IPS-18c (cell line): ENCODE data around the gene RNF39.
"Not testable (repeated sequence)": the region's sequence is repeated elsewhere in the genome, so short reads cannot be mapped to it uniquely, and the experiment has no call there.

Experiments used
- H3K4me3 ChIP-seq: 2 replicates; pipeline ENCODE4 v1.7.0; 2013; ENCODE audit warnings: low read depth, mild to moderate bottlenecking, low read length, moderate library complexity; ENCODE audit not compliant: insufficient read depth
- H3K9me3 ChIP-seq: one replicate; pipeline ENCODE4 v1.6.1; 2013; ENCODE audit warnings: mild to moderate bottlenecking, low read length, moderate library complexity; ENCODE audit not compliant: control insufficient read depth, insufficient read depth

RNF39 gene

GRCh38 chr6:30042476-30042875 is 33.1 kb downstream of the RNF39 start:
- Histone ChIP-seq H3K9me3 (no peaks in the 10 kb centered on the region), H3K4me3 (no peak overlapping the region)

DNA sequence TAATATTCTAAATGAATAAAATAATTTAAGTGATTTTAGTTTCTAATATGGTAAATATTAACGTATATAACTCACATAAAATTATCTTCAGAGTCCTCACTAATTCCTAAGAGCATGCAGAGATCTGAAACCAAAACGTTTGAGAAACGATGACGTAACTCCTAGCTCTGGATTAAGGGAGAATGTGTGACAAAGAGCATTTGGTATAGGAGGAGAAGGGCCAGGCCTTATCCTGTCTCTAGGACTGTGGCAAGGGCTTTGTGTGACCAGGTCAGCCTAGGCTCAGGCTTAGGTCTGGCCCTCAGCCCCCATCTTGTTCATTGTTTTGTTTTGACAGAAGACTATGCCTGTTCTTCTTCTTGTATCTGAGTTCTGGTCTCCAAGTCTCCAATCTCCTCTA is 33.7 kb downstream of the RNF39 start:
- Histone ChIP-seq H3K4me3 (no peak overlapping the region), H3K9me3 (no peaks in the 10 kb centered on the region)

GRCh38 chr6:30041221-30041620 is 34.3 kb downstream of the RNF39 start:
- Histone ChIP-seq H3K4me3 (no peak overlapping the region), H3K9me3 (no peaks in the 10 kb centered on the region)

- Histone ChIP-seq H3K4me3 (no peak overlapping the region), H3K9me3 (no peaks in the 10 kb centered on the region)
Observed at GRCh38 chr6:30037182-30037788, 38.3 kb downstream of the RNF39 start.

DNA sequence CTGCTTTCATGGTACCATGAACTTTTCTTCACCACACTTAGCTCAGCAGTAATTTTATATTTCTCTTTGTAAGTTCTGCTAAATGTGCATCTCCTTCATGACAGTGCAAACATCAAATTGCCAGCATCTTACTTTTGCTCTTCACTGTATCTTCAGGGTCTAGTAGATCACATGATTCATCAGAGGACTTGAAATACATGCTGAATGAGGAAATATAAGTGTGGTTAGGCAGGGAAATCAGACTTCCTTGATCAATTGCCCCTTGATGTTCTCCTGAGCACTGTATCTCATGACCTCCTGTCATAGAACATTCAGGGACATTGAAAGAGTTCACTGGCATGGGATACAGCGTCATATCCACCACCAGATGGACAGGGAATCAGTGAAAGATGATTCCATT is 39.8 kb downstream of the RNF39 start:
- Histone ChIP-seq H3K4me3 (no peak overlapping the region), H3K9me3 (no peaks in the 10 kb centered on the region)

GRCh38 chr6:30033440-30033839 is 42.1 kb downstream of the RNF39 start:
- not testable (repeated sequence) for H3K4me3 ChIP-seq, H3K9me3 ChIP-seq

- H3K4me3 ChIP-seq = no peak overlapping the region
- H3K9me3 ChIP-seq = no peaks in the 10 kb centered on the region
Observed at GRCh38 chr6:30031381-30031780, 44.2 kb downstream of the RNF39 start.

DNA sequence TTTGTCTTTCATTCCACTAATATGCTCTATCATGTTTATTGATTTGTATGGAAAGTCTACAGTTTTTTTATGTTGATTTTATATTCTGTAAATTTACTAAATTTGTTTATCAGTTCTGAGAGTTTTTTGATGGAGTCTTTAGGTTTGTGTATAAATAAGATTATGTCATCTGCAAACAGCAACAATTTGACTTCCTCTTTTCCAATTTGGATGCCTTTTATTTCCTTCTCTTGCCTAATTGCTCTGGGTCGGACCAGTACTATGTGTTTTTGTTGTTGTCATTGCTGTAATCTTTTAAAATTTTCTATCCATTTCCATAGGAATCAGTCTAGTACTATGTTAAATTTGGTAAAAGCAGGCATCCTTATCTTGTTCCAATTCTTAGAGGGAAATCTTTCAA is 46.0 kb downstream of the RNF39 start:
- Histone ChIP-seq H3K9me3 (no peaks in the 10 kb centered on the region), H3K4me3 (no peak overlapping the region)

DNA sequence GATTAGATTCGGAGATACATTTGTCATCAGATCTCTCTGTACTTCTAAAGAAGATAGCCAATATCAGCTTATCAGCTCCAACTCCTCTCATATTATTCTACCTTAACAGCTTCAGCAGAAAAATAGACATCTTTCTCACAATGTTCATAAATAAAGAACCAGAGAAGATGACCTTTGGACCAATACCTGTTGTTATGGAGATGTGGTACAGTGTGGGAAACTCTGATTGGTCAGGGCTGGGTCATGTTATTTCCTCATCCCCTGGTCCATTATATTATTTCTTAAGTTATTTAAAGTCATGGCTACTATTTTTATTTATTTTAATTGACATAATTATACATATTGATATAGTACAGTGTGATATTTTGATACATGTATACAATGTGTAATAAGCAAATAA is 50.4 kb downstream of the RNF39 start:
- Histone ChIP-seq H3K4me3 (no peak overlapping the region), H3K9me3 (no peaks in the 10 kb centered on the region)

DNA sequence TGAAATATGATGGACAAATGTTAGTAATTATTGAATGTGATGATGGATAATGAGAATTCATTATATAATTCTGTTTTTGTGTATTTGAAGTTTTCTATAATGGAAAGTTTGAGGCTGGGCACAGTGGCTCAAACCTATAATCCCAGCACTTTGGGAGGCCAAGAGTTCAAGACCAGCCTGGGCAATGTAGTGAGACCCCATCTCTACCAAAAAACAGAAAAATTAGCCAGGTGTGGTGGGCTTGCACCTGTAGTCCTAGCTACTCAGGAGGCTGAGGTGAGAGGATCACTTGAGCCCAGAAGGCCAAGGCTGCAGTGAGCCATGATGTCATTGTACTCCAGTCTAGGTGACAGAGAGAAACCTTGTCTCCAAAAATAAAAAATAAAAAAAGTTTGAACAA is 52.9 kb downstream of the RNF39 start:
- not testable (repeated sequence) for H3K4me3 ChIP-seq, H3K9me3 ChIP-seq

GRCh38 chr6:30022189-30022588 is 53.4 kb downstream of the RNF39 start:
- Histone ChIP-seq H3K9me3 (no peaks in the 10 kb centered on the region), H3K4me3 (no peak overlapping the region)

- H3K4me3 ChIP-seq = no peak overlapping the region
- no peaks in the 10 kb centered on the region for H3K9me3 ChIP-seq
Observed at GRCh38 chr6:30020626-30021025, 54.9 kb downstream of the RNF39 start.
